VCaP (cell line): Measurements from ENCODE around the gene STK25.

ENCODE experiments used
- H3K27ac ChIP-seq: fragments of 450-650 bp; 2 replicates; pipeline ENCODE4 v1.5.1; 2017
- CTCF ChIP-seq: fragments of 450-650 bp; conservative IDR thresholded peaks from 2 replicates; pipeline ENCODE4 v1.5.1; 2017; ENCODE audit warnings: mild to moderate bottlenecking, moderate library complexity

Gene STK25

GRCh38 chr2:241551599-241551997, 43.2 kb upstream of the STK25 start:
- no peak overlapping the region for H3K27ac ChIP-seq
- no peak for TF ChIP-seq CTCF

- TF ChIP-seq CTCF, result no peak
- peak overlapping the region; percentile 59 for H3K27ac ChIP-seq
Measured at GRCh38 chr2:241550616-241551580, 42.5 kb upstream of the STK25 start.

GRCh38 chr2:241548451-241548835, 40.1 kb upstream of the STK25 start:
- no peak for TF ChIP-seq CTCF
- H3K27ac ChIP-seq, result no peak overlapping the region

GRCh38 chr2:241547781-241548450, 39.5 kb upstream of the STK25 start:
- no peak for TF ChIP-seq CTCF
- H3K27ac ChIP-seq, result no peak overlapping the region

GRCh38 chr2:241546771-241547498, 38.6 kb upstream of the STK25 start:
- no peak for TF ChIP-seq CTCF
- H3K27ac ChIP-seq, result no peak overlapping the region

GRCh38 chr2:241545523-241546473, 37.4 kb upstream of the STK25 start:
- H3K27ac ChIP-seq, result no peak overlapping the region
- TF ChIP-seq CTCF, result no peak
